Thoracic aorta endothelial cell (primary cell): ENCODE results near the gene KCNC1. TPM values are rescaled to one million over a fixed set of nuclear protein-coding genes. Genes with fewer than 3 reads are reported as not detected.

Source experiments
- total RNA-seq: library from RNA; depleted of rRNA; stranded (reverse); fragments of >200 nt; gene quantifications from 2 replicates; pipeline ENCODE4 v1.2.3, GENCODE V29; 2012

Gene KCNC1
- not detected in 2 replicates for total RNA-seq

GRCh38 chr11:17734418-17734911, at the start of gene KCNC1:
Gene KCNC1 (plus strand): TSS chr11:17734781. CDS start chr11:17736003, 1,222 bp downstream.

GRCh38 chr11:17719028-17719937, 15.3 kb upstream of the KCNC1 start, which contains the start of gene MYOD1:
Gene MYOD1 (plus strand): TSS chr11:17719571. CDS start chr11:17719783, 212 bp downstream.

Other genes with a start within 250 kb of the KCNC1 start
- not detected in 2 replicates for gene USH1C, start 190.4 kb upstream of the KCNC1 start, total RNA-seq
- gene OTOG, start 187.5 kb upstream of the KCNC1 start, total RNA-seq: not detected in 2 replicates
- gene MYOD1, start 15.2 kb upstream of the KCNC1 start, total RNA-seq: not detected in 2 replicates